ENCODE measurements around the gene GPR107. TPM values are rescaled to one million over a fixed set of nuclear protein-coding genes. Genes with fewer than 3 reads are reported as not detected.
A peak's percentile ranks its signal among the peaks of the same experiment; 100 is the strongest.

The GPR107 gene
- total RNA-seq, 1 experiment from 2014 or later: 33.2 TPM

GRCh38 chr9:130040984-130041647 lies 12.6 kb upstream of the GPR107 start:
- H3K4me3 Mint-ChIP-seq: peak overlapping the region; percentile 97

More at GRCh38 chr9:130040984-130041647, 12.6 kb upstream of the GPR107 start:
- Mint-ChIP-seq H3K36me3 (no peaks in the 10 kb centered on the region), H3K9me3 (no peaks in the 10 kb centered on the region), H3K27ac (no peak overlapping the region), H3K27me3 (ENCODE audit: low read depth) (peaks cover 19% of the 10 kb centered on the region), H3K4me1 (peaks cover 41% of the 10 kb centered on the region)
- ATAC-seq (no peak), DNase-seq (ENCODE audit: low spot score) (no peak)
- TF ChIP-seq, protein P1, sequence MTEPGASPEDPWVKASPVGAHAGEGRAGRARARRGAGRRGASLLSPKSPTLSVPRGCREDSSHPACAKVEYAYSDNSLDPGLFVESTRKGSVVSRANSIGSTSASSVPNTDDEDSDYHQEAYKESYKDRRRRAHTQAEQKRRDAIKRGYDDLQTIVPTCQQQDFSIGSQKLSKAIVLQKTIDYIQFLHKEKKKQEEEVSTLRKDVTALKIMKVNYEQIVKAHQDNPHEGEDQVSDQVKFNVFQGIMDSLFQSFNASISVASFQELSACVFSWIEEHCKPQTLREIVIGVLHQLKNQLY (CRISPR knock-in tag; IDR thresholded peaks at IDR 0.05): no peak
- TF ChIP-seq SMAD3 (CRISPR knock-in tag; IDR thresholded peaks at IDR 0.05; ENCODE audit: borderline replicate concordance): no peak
- TF ChIP-seq, protein P2, sequence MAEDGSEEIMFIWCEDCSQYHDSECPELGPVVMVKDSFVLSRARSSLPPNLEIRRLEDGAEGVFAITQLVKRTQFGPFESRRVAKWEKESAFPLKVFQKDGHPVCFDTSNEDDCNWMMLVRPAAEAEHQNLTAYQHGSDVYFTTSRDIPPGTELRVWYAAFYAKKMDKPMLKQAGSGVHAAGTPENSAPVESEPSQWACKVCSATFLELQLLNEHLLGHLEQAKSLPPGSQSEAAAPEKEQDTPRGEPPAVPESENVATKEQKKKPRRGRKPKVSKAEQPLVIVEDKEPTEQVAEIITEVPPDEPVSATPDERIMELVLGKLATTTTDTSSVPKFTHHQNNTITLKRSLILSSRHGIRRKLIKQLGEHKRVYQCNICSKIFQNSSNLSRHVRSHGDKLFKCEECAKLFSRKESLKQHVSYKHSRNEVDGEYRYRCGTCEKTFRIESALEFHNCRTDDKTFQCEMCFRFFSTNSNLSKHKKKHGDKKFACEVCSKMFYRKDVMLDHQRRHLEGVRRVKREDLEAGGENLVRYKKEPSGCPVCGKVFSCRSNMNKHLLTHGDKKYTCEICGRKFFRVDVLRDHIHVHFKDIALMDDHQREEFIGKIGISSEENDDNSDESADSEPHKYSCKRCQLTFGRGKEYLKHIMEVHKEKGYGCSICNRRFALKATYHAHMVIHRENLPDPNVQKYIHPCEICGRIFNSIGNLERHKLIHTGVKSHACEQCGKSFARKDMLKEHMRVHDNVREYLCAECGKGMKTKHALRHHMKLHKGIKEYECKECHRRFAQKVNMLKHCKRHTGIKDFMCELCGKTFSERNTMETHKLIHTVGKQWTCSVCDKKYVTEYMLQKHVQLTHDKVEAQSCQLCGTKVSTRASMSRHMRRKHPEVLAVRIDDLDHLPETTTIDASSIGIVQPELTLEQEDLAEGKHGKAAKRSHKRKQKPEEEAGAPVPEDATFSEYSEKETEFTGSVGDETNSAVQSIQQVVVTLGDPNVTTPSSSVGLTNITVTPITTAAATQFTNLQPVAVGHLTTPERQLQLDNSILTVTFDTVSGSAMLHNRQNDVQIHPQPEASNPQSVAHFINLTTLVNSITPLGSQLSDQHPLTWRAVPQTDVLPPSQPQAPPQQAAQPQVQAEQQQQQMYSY (CRISPR knock-in tag; IDR thresholded peaks at IDR 0.05): no peak
- TF ChIP-seq FOXK1 (CRISPR knock-in tag; IDR thresholded peaks at IDR 0.05): no peak
- no peak for TF ChIP-seq NR1H2 (CRISPR knock-in tag; IDR thresholded peaks at IDR 0.05)
- TF ChIP-seq JUN (CRISPR knock-in tag; IDR thresholded peaks at IDR 0.05): no peak
- TF ChIP-seq STAT6 (CRISPR knock-in tag; conservative IDR thresholded peaks at IDR 0.05; ENCODE audit: low read depth): no peak
- no peak for TF ChIP-seq KAT7 (CRISPR knock-in tag; IDR thresholded peaks at IDR 0.05; ENCODE audit: borderline replicate concordance)
- no peak for TF ChIP-seq ELF4 (CRISPR knock-in tag; IDR thresholded peaks at IDR 0.05; ENCODE audit: low read depth)
- TF ChIP-seq, protein P3, sequence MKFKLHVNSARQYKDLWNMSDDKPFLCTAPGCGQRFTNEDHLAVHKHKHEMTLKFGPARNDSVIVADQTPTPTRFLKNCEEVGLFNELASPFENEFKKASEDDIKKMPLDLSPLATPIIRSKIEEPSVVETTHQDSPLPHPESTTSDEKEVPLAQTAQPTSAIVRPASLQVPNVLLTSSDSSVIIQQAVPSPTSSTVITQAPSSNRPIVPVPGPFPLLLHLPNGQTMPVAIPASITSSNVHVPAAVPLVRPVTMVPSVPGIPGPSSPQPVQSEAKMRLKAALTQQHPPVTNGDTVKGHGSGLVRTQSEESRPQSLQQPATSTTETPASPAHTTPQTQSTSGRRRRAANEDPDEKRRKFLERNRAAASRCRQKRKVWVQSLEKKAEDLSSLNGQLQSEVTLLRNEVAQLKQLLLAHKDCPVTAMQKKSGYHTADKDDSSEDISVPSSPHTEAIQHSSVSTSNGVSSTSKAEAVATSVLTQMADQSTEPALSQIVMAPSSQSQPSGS (CRISPR knock-in tag; IDR thresholded peaks at IDR 0.05; ENCODE audit: borderline replicate concordance, low read depth): no peak
- TF ChIP-seq, protein P4, sequence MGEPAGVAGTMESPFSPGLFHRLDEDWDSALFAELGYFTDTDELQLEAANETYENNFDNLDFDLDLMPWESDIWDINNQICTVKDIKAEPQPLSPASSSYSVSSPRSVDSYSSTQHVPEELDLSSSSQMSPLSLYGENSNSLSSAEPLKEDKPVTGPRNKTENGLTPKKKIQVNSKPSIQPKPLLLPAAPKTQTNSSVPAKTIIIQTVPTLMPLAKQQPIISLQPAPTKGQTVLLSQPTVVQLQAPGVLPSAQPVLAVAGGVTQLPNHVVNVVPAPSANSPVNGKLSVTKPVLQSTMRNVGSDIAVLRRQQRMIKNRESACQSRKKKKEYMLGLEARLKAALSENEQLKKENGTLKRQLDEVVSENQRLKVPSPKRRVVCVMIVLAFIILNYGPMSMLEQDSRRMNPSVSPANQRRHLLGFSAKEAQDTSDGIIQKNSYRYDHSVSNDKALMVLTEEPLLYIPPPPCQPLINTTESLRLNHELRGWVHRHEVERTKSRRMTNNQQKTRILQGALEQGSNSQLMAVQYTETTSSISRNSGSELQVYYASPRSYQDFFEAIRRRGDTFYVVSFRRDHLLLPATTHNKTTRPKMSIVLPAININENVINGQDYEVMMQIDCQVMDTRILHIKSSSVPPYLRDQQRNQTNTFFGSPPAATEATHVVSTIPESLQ (CRISPR knock-in tag; IDR thresholded peaks at IDR 0.05): no peak
- TF ChIP-seq, protein P5, sequence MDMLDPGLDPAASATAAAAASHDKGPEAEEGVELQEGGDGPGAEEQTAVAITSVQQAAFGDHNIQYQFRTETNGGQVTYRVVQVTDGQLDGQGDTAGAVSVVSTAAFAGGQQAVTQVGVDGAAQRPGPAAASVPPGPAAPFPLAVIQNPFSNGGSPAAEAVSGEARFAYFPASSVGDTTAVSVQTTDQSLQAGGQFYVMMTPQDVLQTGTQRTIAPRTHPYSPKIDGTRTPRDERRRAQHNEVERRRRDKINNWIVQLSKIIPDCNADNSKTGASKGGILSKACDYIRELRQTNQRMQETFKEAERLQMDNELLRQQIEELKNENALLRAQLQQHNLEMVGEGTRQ (CRISPR knock-in tag; IDR thresholded peaks at IDR 0.05): no peak
- CTCF ChIA-PET: interaction anchor here (0.6 to 1.4 kb wide), 2 partner anchors 16 to 34 kb away, joined by 3 to 4 read pairs; no protein-coding TSS in a partner anchor
- POLR2A ChIA-PET: no interaction called here

Data from WTC11 (cell line).